IMR-90 (cell line): ENCODE data around the gene FERMT3. TPM values are rescaled to one million over a fixed set of nuclear protein-coding genes. Genes with fewer than 3 reads are reported as not detected.

Source experiments
- ATAC-seq: fragments of 200-7000 bp; cut with Tn5 transposase; 2 replicates; pipeline ENCODE4 v1.9.1; 2020; ENCODE audit warnings: low read depth, mild to moderate bottlenecking, moderate library complexity
- BruUV-seq: library from RNA; stranded (reverse); fragments of 400-500 nt; replicated peaks from 2 replicates; lab custom pipeline; 2021; lab: Mats Ljungman, UMichigan
- CTCF ChIA-PET: fragments of 300-600 bp; formaldehyde crosslinking; extraction: SDS; loops from one replicate; lab custom pipeline; 2021; ENCODE audit warnings: antibody characterized with exemption; lab: Yijun Ruan, JAX
- POLR2A ChIA-PET: fragments of 300-600 bp; sonication (Branson Sonifier 250); formaldehyde crosslinking; loops from one replicate; lab custom pipeline; 2022; ENCODE audit warnings: antibody characterized with exemption; ENCODE audit not compliant: unreplicated experiment; lab: Charles Lee
- DNase-seq: peaks from one replicate; pipeline ENCODE4 v3.0.0; 2013
- H2AFZ ChIP-seq: replicated peaks from 2 replicates; pipeline ENCODE3; 2013; ENCODE audit warnings: low read length, mild to moderate bottlenecking; ENCODE audit not compliant: poor library complexity
- H2AK5ac ChIP-seq: 2 replicates; pipeline ENCODE4 v1.6.1; 2013; ENCODE audit warnings: low read depth, low read length, inconsistent platforms
- H2AK9ac ChIP-seq: replicated peaks from 2 replicates; pipeline ENCODE3; 2013; ENCODE audit warnings: mild to moderate bottlenecking, low read depth, low read length, moderate library complexity; ENCODE audit not compliant: poor library complexity
- H2BK120ac ChIP-seq: 2 replicates; pipeline ENCODE4 v1.6.1; 2013; ENCODE audit warnings: low read depth, low read length, inconsistent platforms
- H2BK15ac ChIP-seq: 3 replicates; pipeline ENCODE4 v1.6.1; 2013; ENCODE audit warnings: low read depth, low read length, inconsistent platforms
- H2BK20ac ChIP-seq: 2 replicates; pipeline ENCODE4 v1.6.1; 2013; ENCODE audit warnings: low read depth, mild to moderate bottlenecking, inconsistent platforms, low read length, moderate library complexity
- H2BK5ac ChIP-seq: 2 replicates; pipeline ENCODE4 v1.6.1; 2013; ENCODE audit warnings: mild to moderate bottlenecking, low read depth, low read length, inconsistent platforms; ENCODE audit not compliant: poor library complexity, severe bottlenecking
- H3K14ac ChIP-seq: replicated peaks from 2 replicates; pipeline ENCODE4 v1.6.1; 2013; ENCODE audit warnings: low read depth, low read length, inconsistent platforms
- H3K18ac ChIP-seq: 2 replicates; pipeline ENCODE4 v1.6.1; 2013; ENCODE audit warnings: low read depth, low read length, control low read depth
- H3K23ac ChIP-seq: 2 replicates; pipeline ENCODE4 v1.6.1; 2013; ENCODE audit warnings: low read depth, low read length, inconsistent platforms
- H3K27ac ChIP-seq: 2 replicates; pipeline ENCODE4 v1.5.1; 2013; ENCODE audit warnings: mild to moderate bottlenecking, control low read depth, low read length; ENCODE audit not compliant: insufficient read depth
- H3K27me3 ChIP-seq: 2 replicates; pipeline ENCODE4 v1.6.1; 2013; ENCODE audit warnings: low read length; ENCODE audit not compliant: control insufficient read depth, insufficient read depth
- H3K36me3 ChIP-seq: 2 replicates; pipeline ENCODE4 v1.6.1; 2013; ENCODE audit warnings: low read length, mixed read lengths; ENCODE audit not compliant: control insufficient read depth, insufficient read depth
- H3K4ac ChIP-seq: 2 replicates; pipeline ENCODE4 v1.6.1; 2013; ENCODE audit warnings: low read depth, low read length, inconsistent platforms
- H3K4me1 ChIP-seq: 2 replicates; pipeline ENCODE4 v1.6.1; 2013; ENCODE audit warnings: low read length, mixed read lengths; ENCODE audit not compliant: control insufficient read depth, insufficient read depth
- H3K4me2 ChIP-seq: 2 replicates; pipeline ENCODE4 v1.6.1; 2013; ENCODE audit warnings: low read depth, mild to moderate bottlenecking, control low read depth, low read length, moderate library complexity
- H3K4me3 ChIP-seq: 2 replicates; pipeline ENCODE4 v1.5.1; 2013; ENCODE audit warnings: low read depth, mild to moderate bottlenecking, control low read depth, low read length, moderate library complexity; ENCODE audit not compliant: insufficient read depth
- H3K56ac ChIP-seq: 2 replicates; pipeline ENCODE4 v1.6.1; 2013; ENCODE audit warnings: low read length, inconsistent platforms; ENCODE audit not compliant: insufficient read depth; ENCODE audit errors: extremely low read depth
- H3K79me1 ChIP-seq, 2 experiments: 2 replicates each; pipeline ENCODE4 v1.6.1; 2013; ENCODE audit warnings: low read length in 2 of 2, inconsistent platforms in 1 of 2, low read depth in 1 of 2
- H3K9ac ChIP-seq: 2 replicates; pipeline ENCODE4 v1.6.1; 2013; ENCODE audit warnings: low read depth, low read length, control low read depth
- H3K9me1 ChIP-seq: 2 replicates; pipeline ENCODE4 v1.6.1; 2013; ENCODE audit warnings: low read length, inconsistent platforms; ENCODE audit not compliant: insufficient read depth
- H3K9me3 ChIP-seq: 2 replicates; pipeline ENCODE4 v1.6.1; 2013; ENCODE audit warnings: low read length; ENCODE audit not compliant: control insufficient read depth, insufficient read depth
- H4K20me1 ChIP-seq: 2 replicates; pipeline ENCODE4 v1.6.1; 2013; ENCODE audit warnings: low read length, inconsistent platforms; ENCODE audit not compliant: insufficient read depth
- H4K5ac ChIP-seq: 2 replicates; pipeline ENCODE4 v1.6.1; 2013; ENCODE audit warnings: mild to moderate bottlenecking, low read depth, low read length, control low read depth
- H4K8ac ChIP-seq, 2 experiments: 2 replicates each; pipeline ENCODE4 v1.6.1; 2013; ENCODE audit warnings: low read depth in 2 of 2, low read length in 2 of 2, control low read depth in 1 of 2, inconsistent platforms in 1 of 2
- H4K91ac ChIP-seq: 2 replicates; pipeline ENCODE4 v1.6.1; 2013; ENCODE audit warnings: low read depth, low read length, inconsistent platforms; ENCODE audit not compliant: insufficient read depth
- BHLHE40 ChIP-seq: fragments of 150-350 bp; IDR thresholded peaks from 2 replicates; pipeline ENCODE4 v1.6.1; 2016; ENCODE audit warnings: mild to moderate bottlenecking, low read depth, low read length
- CEBPB ChIP-seq: IDR thresholded peaks from 2 replicates; pipeline ENCODE4 v1.6.1; 2012; ENCODE audit warnings: low read depth, low read length, improper control_type of control experiment
- CHD1 ChIP-seq: IDR thresholded peaks from 2 replicates; pipeline ENCODE4 v1.6.1; 2012; ENCODE audit warnings: low read depth, low read length, improper control_type of control experiment
- FOS ChIP-seq: fragments of 150-350 bp; IDR thresholded peaks from 2 replicates; pipeline ENCODE4 v1.6.1; 2016; ENCODE audit warnings: low read depth, low read length
- MAFK ChIP-seq: IDR thresholded peaks from 2 replicates; pipeline ENCODE4 v1.6.1; 2012; ENCODE audit warnings: low read depth, low read length, improper control_type of control experiment
- MAZ ChIP-seq: IDR thresholded peaks from 2 replicates; pipeline ENCODE4 v1.6.1; 2012; ENCODE audit warnings: low read depth, mild to moderate bottlenecking, low read length, improper control_type of control experiment, moderate library complexity, borderline replicate concordance
- NFE2L2 ChIP-seq: fragments of 150-350 bp; IDR thresholded peaks from 2 replicates; pipeline ENCODE4 v1.6.1; 2016; ENCODE audit warnings: low read depth, mild to moderate bottlenecking, low read length
- POLR2A ChIP-seq: IDR thresholded peaks from 2 replicates; pipeline ENCODE4 v1.6.1; 2012; ENCODE audit warnings: mild to moderate bottlenecking, low read depth, low read length
- RAD21 ChIP-seq: IDR thresholded peaks from 2 replicates; pipeline ENCODE4 v1.6.1; 2012; ENCODE audit warnings: low read length, improper control_type of control experiment
- RCOR1 ChIP-seq: IDR thresholded peaks from 2 replicates; pipeline ENCODE4 v1.6.1; 2012; ENCODE audit warnings: mild to moderate bottlenecking, low read length, improper control_type of control experiment; ENCODE audit not compliant: insufficient replicate concordance
- RFX5 ChIP-seq: IDR thresholded peaks from 2 replicates; pipeline ENCODE4 v1.8.0; 2012; ENCODE audit warnings: low read depth, mild to moderate bottlenecking, low read length, moderate library complexity
- SMC3 ChIP-seq: fragments of 150-350 bp; IDR thresholded peaks from 2 replicates; pipeline ENCODE4 v1.6.1; 2016; ENCODE audit warnings: low read depth, mild to moderate bottlenecking, antibody characterized with exemption, low read length, moderate library complexity
- WGBS, 2 experiments: methylation state at CpG; one replicate each; pipeline versions ENCODE4 v1.1.5 to v1.1.7; 2013; ENCODE audit warnings: missing lambda C conversion rate in 2 of 2; ENCODE audit not compliant: insufficient read length in 1 of 2; ENCODE audit errors: extremely low coverage in 2 of 2; 5-methylcytosine and 5-hydroxymethylcytosine counted together
- dilution Hi-C: fragments of 300-500 bp; cut with HindIII; formaldehyde crosslinking; loops from one replicate; pipeline ENCODE4 v1.14.3; 2018; ENCODE audit warnings: low sequenced_read_pairs; ENCODE audit not compliant: unreplicated experiment
- in situ Hi-C: fragments of 300-500 bp; cut with MboI; formaldehyde crosslinking; loops from 3 replicates; pipeline ENCODE4 v1.14.3; 2019; ENCODE audit warnings: low sequenced_read_pairs, inconsistent platforms, mixed read lengths
- intact Hi-C: fragments of 100-400 bp; cut with micrococcal nuclease; formaldehyde crosslinking; loops from 2 replicates; pipeline ENCODE4 v1.10.0; 2022
- polyA plus RNA-seq, 3 experiments: library from polyadenylated mRNA; depleted of rRNA; stranded (reverse); fragments of >200 nt; gene quantifications; 2 replicates each; pipeline ENCODE4 v1.2.3, GENCODE V29; 2012; ENCODE audit warnings: low replicate concordance in 1 of 3
- total RNA-seq: library from RNA; depleted of rRNA; stranded (reverse); fragments of >200 nt; gene quantifications from 2 replicates; pipeline ENCODE4 v1.2.3, GENCODE V29; 2012

Gene FERMT3
- total and polyA plus RNA-seq, 2 of the 4 experiments (the other 2 are of a cell fraction), result 0.36 to 2.3 TPM

GRCh38 chr11:64164392-64165312 lies 41.9 kb upstream of the FERMT3 start:
- WGBS, 2 experiments, result 62% methylated on average over 6 of the region's 20 CpGs; no CpG with 5 or more reads in 1 of the 2 experiments
- H3K9ac ChIP-seq, result 0 out of 2 replicates have a peak overlapping the region, but pooled peaks have one; percentile 3
- H3K56ac ChIP-seq, result no peak overlapping the region
- peak overlapping the region; percentile 88 for H3K4ac ChIP-seq
- H2AK5ac ChIP-seq, result peak overlapping the region; percentile 96; the same call in 1 of the 2 replicates
- no peaks in the 10 kb centered on the region for H4K20me1 ChIP-seq
- peak overlapping the region; percentile 89 for H3K4me2 ChIP-seq
- H2BK5ac ChIP-seq, result no peak overlapping the region
- peak overlapping the region; percentile 40 to 72; a peak in 2 of 4 replicates for H4K8ac ChIP-seq
- CTCF ChIA-PET, result no interaction called here
- H3K79me1 ChIP-seq, result peaks cover 7 to 28% of the 10 kb centered on the region in 2 experiments; a peak in 3 of 4 replicates
- H3K14ac ChIP-seq, result peak overlapping the region; percentile 82
- dilution Hi-C loops (no loop called here), intact Hi-C loops (no loop called here), in situ Hi-C loops (no loop called here)
- POLR2A ChIA-PET, result interaction anchor here (0.6 kb wide), 1 partner anchor 27 kb away, joined by 4 read pairs; no protein-coding TSS in a partner anchor
- TF ChIP-seq POLR2A (no peak), SMC3 (no peak), RFX5 (no peak), CHD1 (no peak), BHLHE40 (no peak), NFE2L2 (no peak), FOS (no peak), RCOR1 (no peak), MAFK (no peak), CEBPB (no peak), MAZ (no peak), RAD21 (no peak)
- H3K4me3 ChIP-seq, result peak overlapping the region; percentile 19; the same call in 1 of the 2 replicates
- no peak overlapping the region for H2BK15ac ChIP-seq
- no peak overlapping the region for H2BK20ac ChIP-seq
- H3K4me1 ChIP-seq, result peaks cover 5% of the 10 kb centered on the region; the same call in 1 of the 2 replicates
- H2AK9ac ChIP-seq, result peak overlapping the region; percentile 85
- H3K9me1 ChIP-seq, result peaks cover 6% of the 10 kb centered on the region; the same call in 1 of the 2 replicates
- no peak overlapping the region for H4K5ac ChIP-seq
- no peaks in the 10 kb centered on the region for H3K27me3 ChIP-seq
- no peaks in the 10 kb centered on the region for H3K9me3 ChIP-seq
- H2AFZ ChIP-seq, result peak overlapping the region; percentile 95
- no peak overlapping the region for H3K27ac ChIP-seq
- ATAC-seq, result no peak
- H3K18ac ChIP-seq, result no peak overlapping the region
- H3K36me3 ChIP-seq, result no peaks in the 10 kb centered on the region
- peak overlapping the region; percentile 87 for H3K23ac ChIP-seq
- no peak overlapping the region for H2BK120ac ChIP-seq
- DNase-seq, result no peak
- no TSS peak for BruUV-seq
- H4K91ac ChIP-seq, result peak overlapping the region; percentile 25; the same call in 1 of the 2 replicates
